Measurements from ENCODE around the gene VARS1. TPM values are rescaled to one million over a fixed set of nuclear protein-coding genes. Genes with fewer than 3 reads are reported as not detected.

Gene VARS1
- total and polyA plus RNA-seq, 2 of the 4 experiments (the other 2 are of a cell fraction), result 41.2 to 42.0 TPM

GRCh38 chr6:31765910-31766794, 29.4 kb downstream of the VARS1 start:
- no peaks in the 10 kb centered on the region for H3K9me3 ChIP-seq (ENCODE audit: control insufficient read depth, insufficient read depth, low read length)
- no peak overlapping the region for H2BK120ac ChIP-seq (ENCODE audit: low read depth, low read length)
- H2AK9ac ChIP-seq (replicated peaks; ENCODE audit: low read depth, low read length, poor library complexity), result no peak overlapping the region
- no peak overlapping the region for H2BK15ac ChIP-seq (ENCODE audit: low read depth, low read length)
- H3K4me3 ChIP-seq (ENCODE audit: insufficient read depth, low read depth, low read length), result peak overlapping the region; percentile 27; the same call in 1 of the 2 replicates
- no peak overlapping the region for H2AK5ac ChIP-seq (ENCODE audit: low read depth, low read length)
- H3K4ac ChIP-seq (ENCODE audit: low read depth, low read length), result no peak overlapping the region
- H3K9ac ChIP-seq (ENCODE audit: low read depth, low read length), result no peak overlapping the region
- H3K4me2 ChIP-seq (ENCODE audit: low read depth, low read length), result peak overlapping the region; percentile 83
- H3K23ac ChIP-seq (ENCODE audit: low read depth, low read length), result no peak overlapping the region
- H2BK20ac ChIP-seq (ENCODE audit: low read depth, low read length), result no peak overlapping the region
- H3K18ac ChIP-seq (ENCODE audit: low read depth, low read length), result no peak overlapping the region
- in situ Hi-C loops (cut with MboI; ENCODE audit: low sequenced_read_pairs), result no loop called here
- no peaks in the 10 kb centered on the region for H4K20me1 ChIP-seq (ENCODE audit: insufficient read depth, low read length)
- no peak overlapping the region for H4K91ac ChIP-seq (ENCODE audit: insufficient read depth, low read depth, low read length)
- no peak overlapping the region for H3K14ac ChIP-seq (replicated peaks; ENCODE audit: low read depth, low read length)
- H3K27me3 ChIP-seq (ENCODE audit: control insufficient read depth, insufficient read depth, low read length), result no peaks in the 10 kb centered on the region
- WGBS, 2 experiments (ENCODE audit: extremely low coverage in 2 of 2, insufficient read length in 1 of 2), result 34% methylated on average over 19 of the region's 42 CpGs; no CpG with 5 or more reads in 1 of the 2 experiments
- no peak overlapping the region for H3K56ac ChIP-seq (ENCODE audit: extremely low read depth, insufficient read depth, low read length)
- no peak for TF ChIP-seq SMC3 (IDR thresholded peaks at IDR 0.05; ENCODE audit: low read depth, low read length)
- TF ChIP-seq POLR2A (IDR thresholded peaks at IDR 0.05; ENCODE audit: low read depth, low read length), result no peak
- no peak for TF ChIP-seq CHD1 (IDR thresholded peaks at IDR 0.05; ENCODE audit: low read depth, low read length)
- no peak for TF ChIP-seq MXI1 (IDR thresholded peaks at IDR 0.05; ENCODE audit: borderline replicate concordance, low read depth, low read length)
- no peak for TF ChIP-seq ELK1 (IDR thresholded peaks at IDR 0.05; ENCODE audit: borderline replicate concordance, low read depth, low read length)
- no peak for TF ChIP-seq FOS (IDR thresholded peaks at IDR 0.05; ENCODE audit: low read depth, low read length)
- TF ChIP-seq RAD21 (IDR thresholded peaks at IDR 0.05; ENCODE audit: low read length), result no peak
- TF ChIP-seq MAZ (IDR thresholded peaks at IDR 0.05; ENCODE audit: borderline replicate concordance, low read depth, low read length), result no peak
- no peak for TF ChIP-seq RCOR1 (IDR thresholded peaks at IDR 0.05; ENCODE audit: insufficient replicate concordance, low read length)
- no peak for TF ChIP-seq MAFK (IDR thresholded peaks at IDR 0.05; ENCODE audit: low read depth, low read length)
- TF ChIP-seq USF2 (IDR thresholded peaks at IDR 0.05; ENCODE audit: low read depth, low read length), result no peak
- ChIA-PET POLR2A (ENCODE audit: unreplicated experiment) (no interaction called here), CTCF (interaction anchor here (1.0 kb wide), 1 partner anchor 28 kb away, joined by 3 read pairs; no protein-coding TSS in a partner anchor)
- no peak for DNase-seq
- ATAC-seq (ENCODE audit: low read depth), result peak; percentile 79
- H3K9me1 ChIP-seq (ENCODE audit: insufficient read depth, low read length), result peaks cover 9% of the 10 kb centered on the region
- H3K79me1 ChIP-seq (ENCODE audit: low read depth in 1 of 2, low read length in 2 of 2), result no peaks in the 10 kb centered on the region
- H2BK5ac ChIP-seq (ENCODE audit: low read depth, low read length, poor library complexity, severe bottlenecking), result no peak overlapping the region
- H4K5ac ChIP-seq (ENCODE audit: low read depth, low read length), result no peak overlapping the region
- H2AFZ ChIP-seq (replicated peaks; ENCODE audit: low read length, poor library complexity), result peak overlapping the region; percentile 83
- H3K4me1 ChIP-seq (ENCODE audit: control insufficient read depth, insufficient read depth, low read length), result peaks cover 4% of the 10 kb centered on the region
- dilution Hi-C loops (cut with HindIII; ENCODE audit: low sequenced_read_pairs, unreplicated experiment), result no loop called here
- H3K27ac ChIP-seq (ENCODE audit: insufficient read depth, low read length), result no peak overlapping the region
- no TSS peak for BruUV-seq (replicated peaks)
- intact Hi-C loops (cut with micrococcal nuclease), result no loop called here
- peak overlapping the region in 1 of 2 experiments; percentile 73; a peak in 1 of 4 replicates for H4K8ac ChIP-seq (ENCODE audit: low read depth in 2 of 2, low read length in 2 of 2)
- H3K36me3 ChIP-seq (ENCODE audit: control insufficient read depth, insufficient read depth, low read length), result 0 out of 2 replicates have a peak, but pooled peaks cover 2% of the 10 kb centered on the region

Measured in IMR-90 (cell line).